WERI-Rb-1 (cell line): ENCODE measurements around the gene FRMD8.
A peak's percentile ranks its signal among the peaks of the same experiment; 100 is the strongest.

Experiments
- DNase-seq: peaks from one replicate; pipeline ENCODE4 v3.0.0-alpha.2; 2020
- H3K27ac ChIP-seq: fragments of 250-450 bp; sonication (Bioruptor Pico); 2 replicates; pipeline ENCODE4 v1.5.1; 2020; ENCODE audit warnings: mild to moderate bottlenecking, moderate library complexity
- H3K27me3 ChIP-seq: fragments of 250-450 bp; sonication (Bioruptor Pico); 2 replicates; pipeline ENCODE4 v1.5.1; 2021; ENCODE audit warnings: mild to moderate bottlenecking, low read depth, moderate library complexity; ENCODE audit not compliant: insufficient read depth, severe bottlenecking
- H3K36me3 ChIP-seq: fragments of 250-450 bp; sonication (Bioruptor Pico); 2 replicates; pipeline ENCODE4 v1.5.1; 2020; ENCODE audit warnings: mild to moderate bottlenecking, moderate library complexity
- H3K4me3 ChIP-seq: 2 replicates; pipeline ENCODE4 v1.5.1; 2011; ENCODE audit warnings: low read depth, mild to moderate bottlenecking, control low read depth, low read length
- H3K9me3 ChIP-seq: fragments of 250-450 bp; sonication (Bioruptor Pico); 2 replicates; pipeline ENCODE4 v1.5.1; 2021; ENCODE audit warnings: mild to moderate bottlenecking, moderate library complexity; ENCODE audit not compliant: severe bottlenecking
- TF ChIP-seq, protein P1 (sequence below): IDR thresholded peaks from 2 replicates; pipeline ENCODE4 v1.5.1; 2011; ENCODE audit warnings: low read depth, mild to moderate bottlenecking, control low read depth, inconsistent platforms, low read length

Gene FRMD8

DNA sequence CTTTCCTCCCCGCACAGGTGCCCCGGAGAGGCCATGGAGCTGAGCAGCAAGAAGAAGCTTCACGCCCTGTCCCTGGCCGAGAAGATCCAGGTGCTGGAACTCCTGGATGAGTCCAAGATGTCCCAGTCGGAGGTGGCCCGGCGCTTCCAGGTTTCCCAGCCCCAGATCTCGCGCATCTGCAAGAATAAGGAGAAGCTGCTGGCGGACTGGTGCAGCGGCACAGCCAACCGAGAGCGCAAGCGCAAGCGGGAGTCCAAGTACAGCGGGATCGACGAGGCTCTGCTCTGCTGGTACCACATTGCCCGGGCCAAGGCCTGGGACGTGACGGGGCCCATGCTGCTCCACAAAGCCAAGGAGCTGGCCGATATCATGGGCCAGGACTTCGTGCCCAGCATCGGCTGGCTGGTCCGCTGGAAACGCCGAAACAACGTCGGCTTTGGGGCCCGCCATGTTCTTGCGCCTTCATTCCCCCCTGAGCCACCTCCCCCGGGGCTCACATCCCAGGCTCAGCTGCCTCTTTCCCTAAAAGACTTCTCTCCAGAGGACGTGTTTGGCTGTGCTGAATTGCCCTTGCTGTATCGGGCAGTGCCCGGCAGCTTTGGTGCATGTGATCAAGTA lies 30.6 kb upstream of the FRMD8 start:
- Histone ChIP-seq H3K36me3 (peaks cover 19% of the 10 kb centered on the region), H3K27ac (peak overlapping the region; percentile 72), H3K9me3 (no peaks in the 10 kb centered on the region), H3K4me3 (peak overlapping the region; percentile 49), H3K27me3 (no peaks in the 10 kb centered on the region)
- DNase-seq: no peak
- TF ChIP-seq, protein P1, sequence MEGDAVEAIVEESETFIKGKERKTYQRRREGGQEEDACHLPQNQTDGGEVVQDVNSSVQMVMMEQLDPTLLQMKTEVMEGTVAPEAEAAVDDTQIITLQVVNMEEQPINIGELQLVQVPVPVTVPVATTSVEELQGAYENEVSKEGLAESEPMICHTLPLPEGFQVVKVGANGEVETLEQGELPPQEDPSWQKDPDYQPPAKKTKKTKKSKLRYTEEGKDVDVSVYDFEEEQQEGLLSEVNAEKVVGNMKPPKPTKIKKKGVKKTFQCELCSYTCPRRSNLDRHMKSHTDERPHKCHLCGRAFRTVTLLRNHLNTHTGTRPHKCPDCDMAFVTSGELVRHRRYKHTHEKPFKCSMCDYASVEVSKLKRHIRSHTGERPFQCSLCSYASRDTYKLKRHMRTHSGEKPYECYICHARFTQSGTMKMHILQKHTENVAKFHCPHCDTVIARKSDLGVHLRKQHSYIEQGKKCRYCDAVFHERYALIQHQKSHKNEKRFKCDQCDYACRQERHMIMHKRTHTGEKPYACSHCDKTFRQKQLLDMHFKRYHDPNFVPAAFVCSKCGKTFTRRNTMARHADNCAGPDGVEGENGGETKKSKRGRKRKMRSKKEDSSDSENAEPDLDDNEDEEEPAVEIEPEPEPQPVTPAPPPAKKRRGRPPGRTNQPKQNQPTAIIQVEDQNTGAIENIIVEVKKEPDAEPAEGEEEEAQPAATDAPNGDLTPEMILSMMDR: no peak

DNA sequence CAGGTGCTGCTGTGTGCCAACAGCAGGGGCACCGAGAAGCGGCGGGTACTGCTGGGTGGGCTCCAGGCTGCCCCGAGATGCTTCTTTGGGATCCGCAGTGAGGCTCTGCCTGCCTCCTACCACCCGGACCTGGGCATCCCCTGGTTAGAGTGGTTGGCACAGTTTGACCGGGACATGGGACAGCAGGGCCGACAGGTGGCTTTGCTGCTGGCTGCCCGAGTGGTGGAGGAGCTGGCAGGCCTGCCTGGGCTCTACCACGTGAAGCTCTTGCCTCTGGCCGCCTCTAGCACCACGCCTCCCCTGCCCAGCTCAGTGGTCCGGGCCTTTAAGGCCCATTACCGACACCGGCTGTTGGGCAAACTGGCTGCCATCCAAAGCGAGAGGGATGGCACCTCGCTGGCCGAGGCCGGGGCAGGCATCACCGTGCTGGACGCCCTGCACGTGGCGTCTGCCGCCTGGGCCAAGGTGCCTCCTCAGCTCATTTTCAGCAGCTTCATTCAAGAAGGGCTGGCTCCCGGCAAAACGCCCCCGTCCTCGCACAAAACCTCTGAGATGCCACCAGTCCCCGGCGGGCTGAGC lies 30.0 kb upstream of the FRMD8 start:
- Histone ChIP-seq H3K27me3 (no peaks in the 10 kb centered on the region), H3K9me3 (no peaks in the 10 kb centered on the region), H3K36me3 (peaks cover 13% of the 10 kb centered on the region), H3K4me3 (no peak overlapping the region), H3K27ac (no peak overlapping the region)
- TF ChIP-seq, protein P1: no peak
- DNase-seq: no peak

DNA sequence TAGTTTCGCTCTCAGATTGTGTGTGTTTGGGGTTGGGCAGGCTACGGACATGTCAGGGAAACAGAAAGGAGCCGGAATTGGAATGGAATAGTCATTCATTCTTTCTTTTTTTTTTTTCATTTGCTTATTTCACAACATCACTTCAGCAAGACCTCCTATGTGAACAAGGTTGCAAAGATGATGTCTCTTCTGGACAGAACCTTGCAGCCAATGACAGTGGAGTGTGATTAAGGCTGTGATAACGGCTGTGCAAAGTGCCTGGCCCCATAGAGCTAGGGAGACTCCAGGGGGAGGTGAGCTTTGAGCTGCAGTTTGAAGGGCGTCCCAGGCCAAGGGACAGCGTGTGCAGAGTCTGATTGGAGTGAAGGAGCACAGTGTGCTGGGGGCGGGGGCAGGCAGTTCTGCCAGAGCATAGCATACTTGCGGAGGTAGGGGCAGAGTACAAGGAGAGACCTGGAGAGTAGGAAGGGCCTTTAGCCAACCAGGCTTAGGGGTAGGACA lies 28.5 kb upstream of the FRMD8 start:
- peak; percentile 34 for DNase-seq
- Histone ChIP-seq H3K4me3 (no peak overlapping the region), H3K9me3 (no peaks in the 10 kb centered on the region), H3K27ac (no peak overlapping the region), H3K36me3 (peaks cover 3% of the 10 kb centered on the region; the same call in 1 of the 2 replicates), H3K27me3 (no peaks in the 10 kb centered on the region)
- TF ChIP-seq, protein P1: no peak

DNA sequence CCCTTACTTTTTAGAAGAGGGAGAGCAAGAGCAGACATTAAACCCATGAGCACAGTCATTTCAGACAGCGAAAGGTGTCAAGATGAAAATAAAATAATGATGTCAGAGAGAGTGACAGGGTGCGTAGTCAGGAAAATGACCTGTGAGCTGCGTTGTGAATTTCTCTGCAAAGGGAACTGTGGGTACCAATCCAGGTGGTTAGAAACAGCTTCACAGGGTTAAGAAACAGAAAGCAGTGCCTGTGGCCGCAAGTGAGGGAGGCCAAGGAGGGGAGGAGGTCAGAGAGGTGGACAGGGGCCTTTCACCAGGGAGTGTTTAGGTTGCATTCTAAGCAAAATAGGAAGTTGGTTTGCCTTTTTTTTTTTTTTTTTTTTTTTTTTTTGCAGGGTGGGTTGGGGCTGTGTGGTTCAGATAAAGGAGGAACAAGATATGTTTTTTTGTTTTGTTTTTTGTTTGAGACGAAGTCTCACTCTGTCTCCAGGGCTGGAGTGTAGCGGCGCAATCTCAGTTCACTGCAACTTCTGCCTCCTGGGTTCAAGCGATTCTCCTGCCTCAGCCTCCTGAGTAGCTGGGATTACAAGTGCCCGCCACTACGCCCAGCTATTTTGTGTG lies 24.0 kb upstream of the FRMD8 start:
- H3K27ac ChIP-seq: no peak overlapping the region
- no peak overlapping the region for H3K4me3 ChIP-seq
- TF ChIP-seq, protein P1: no peak
- no peaks in the 10 kb centered on the region for H3K9me3 ChIP-seq
- no peaks in the 10 kb centered on the region for H3K27me3 ChIP-seq
- H3K36me3 ChIP-seq: no peaks in the 10 kb centered on the region
- no peak for DNase-seq

DNA sequence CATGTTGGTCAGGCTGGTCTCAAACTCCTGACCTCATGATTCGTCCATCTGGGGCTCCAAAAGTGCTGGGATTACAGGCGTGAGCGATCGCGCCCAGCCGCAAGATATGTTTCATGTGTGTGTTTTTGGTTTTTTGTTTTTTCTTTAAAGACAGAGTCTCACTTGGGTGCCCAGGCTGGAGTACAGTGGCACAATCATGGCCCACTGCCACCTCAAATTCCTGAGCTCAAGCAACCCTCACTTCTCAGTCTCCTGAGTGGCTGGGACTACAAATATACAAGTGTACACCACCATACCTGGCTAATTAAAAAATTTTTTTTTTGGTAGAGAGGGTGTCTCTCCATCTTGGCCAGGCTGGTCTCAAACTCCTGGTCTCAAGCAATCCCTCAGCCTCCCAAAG lies 23.5 kb upstream of the FRMD8 start:
- no peaks in the 10 kb centered on the region for H3K9me3 ChIP-seq
- no peaks in the 10 kb centered on the region for H3K36me3 ChIP-seq
- no peak for DNase-seq
- H3K4me3 ChIP-seq: no peak overlapping the region
- H3K27me3 ChIP-seq: no peaks in the 10 kb centered on the region
- TF ChIP-seq, protein P1: no peak
- no peak overlapping the region for H3K27ac ChIP-seq
